HG02588 (cell line): ENCODE results near the gene SH2B3.
"Not testable (repeated sequence)": the region's sequence is repeated elsewhere in the genome, so short reads cannot be mapped to it uniquely, and the experiment has no call there.

Experiments
- ATAC-seq: cut with Tn5 transposase; IDR thresholded peaks from one replicate; pipeline ENCODE4 v1.9.1; 2021; ENCODE audit warnings: mild to moderate bottlenecking, moderate library complexity; ENCODE audit not compliant: unreplicated experiment

SH2B3 gene

GRCh38 chr12:111405859-111406473 is at the start of gene SH2B3:
Gene SH2B3, plus strand, starts transcription at chr12:111405923. Its CDS starts 12,223 bp downstream, at chr12:111418146.
- ATAC-seq: peak; percentile 2

- ATAC-seq: no peak
Measured at GRCh38 chr12:111359231-111359913, 46.4 kb upstream of the SH2B3 start.

- ATAC-seq: no peak
Measured at GRCh38 chr12:111359914-111360276, 45.8 kb upstream of the SH2B3 start.

GRCh38 chr12:111360325-111360930 is 45.3 kb upstream of the SH2B3 start:
- ATAC-seq: no peak

- ATAC-seq: no peak
Measured at GRCh38 chr12:111361073-111361716, 44.5 kb upstream of the SH2B3 start.

GRCh38 chr12:111361717-111362576 is 43.8 kb upstream of the SH2B3 start:
- ATAC-seq: no peak

GRCh38 chr12:111362687-111363475 is 42.8 kb upstream of the SH2B3 start:
- ATAC-seq: no peak

GRCh38 chr12:111363578-111363977 is 42.1 kb upstream of the SH2B3 start:
- no peak for ATAC-seq

GRCh38 chr12:111366075-111366474 is 39.6 kb upstream of the SH2B3 start:
- no peak for ATAC-seq

GRCh38 chr12:111366583-111366982 is 39.1 kb upstream of the SH2B3 start:
- no peak for ATAC-seq

GRCh38 chr12:111367661-111368221 is 38.0 kb upstream of the SH2B3 start:
- ATAC-seq: no peak

GRCh38 chr12:111368291-111368787 is 37.4 kb upstream of the SH2B3 start:
- no peak for ATAC-seq

- peak; percentile 90 for ATAC-seq
Measured at GRCh38 chr12:111368788-111369495, 36.8 kb upstream of the SH2B3 start, which contains the start of gene PHETA1. Gene PHETA1, minus strand, starts transcription at chr12:111369095. Its CDS starts 5,668 bp downstream, at chr12:111363427.

- no peak for ATAC-seq
Measured at GRCh38 chr12:111369496-111370220, 36.1 kb upstream of the SH2B3 start.

- ATAC-seq: not testable (repeated sequence)
Measured at GRCh38 chr12:111373231-111373630, 32.5 kb upstream of the SH2B3 start.

- ATAC-seq: no peak
Measured at GRCh38 chr12:111377440-111377839, 28.3 kb upstream of the SH2B3 start.

- no peak for ATAC-seq
Measured at GRCh38 chr12:111379942-111380554, 25.7 kb upstream of the SH2B3 start.

- ATAC-seq: no peak
Measured at GRCh38 chr12:111384596-111384995, 21.1 kb upstream of the SH2B3 start.
